Myometrial cell (primary cell): ENCODE data around the gene JAG1. TPM values are rescaled to one million over a fixed set of nuclear protein-coding genes. Genes with fewer than 3 reads are reported as not detected.

Source experiments
- total RNA-seq: library from RNA; depleted of rRNA; stranded (reverse); fragments of >200 nt; gene quantifications from 2 replicates; pipeline ENCODE4 v1.2.3, GENCODE V29; 2015

JAG1 gene
- 3.2 and 10.6 TPM in 2 replicates for total RNA-seq

DNA sequence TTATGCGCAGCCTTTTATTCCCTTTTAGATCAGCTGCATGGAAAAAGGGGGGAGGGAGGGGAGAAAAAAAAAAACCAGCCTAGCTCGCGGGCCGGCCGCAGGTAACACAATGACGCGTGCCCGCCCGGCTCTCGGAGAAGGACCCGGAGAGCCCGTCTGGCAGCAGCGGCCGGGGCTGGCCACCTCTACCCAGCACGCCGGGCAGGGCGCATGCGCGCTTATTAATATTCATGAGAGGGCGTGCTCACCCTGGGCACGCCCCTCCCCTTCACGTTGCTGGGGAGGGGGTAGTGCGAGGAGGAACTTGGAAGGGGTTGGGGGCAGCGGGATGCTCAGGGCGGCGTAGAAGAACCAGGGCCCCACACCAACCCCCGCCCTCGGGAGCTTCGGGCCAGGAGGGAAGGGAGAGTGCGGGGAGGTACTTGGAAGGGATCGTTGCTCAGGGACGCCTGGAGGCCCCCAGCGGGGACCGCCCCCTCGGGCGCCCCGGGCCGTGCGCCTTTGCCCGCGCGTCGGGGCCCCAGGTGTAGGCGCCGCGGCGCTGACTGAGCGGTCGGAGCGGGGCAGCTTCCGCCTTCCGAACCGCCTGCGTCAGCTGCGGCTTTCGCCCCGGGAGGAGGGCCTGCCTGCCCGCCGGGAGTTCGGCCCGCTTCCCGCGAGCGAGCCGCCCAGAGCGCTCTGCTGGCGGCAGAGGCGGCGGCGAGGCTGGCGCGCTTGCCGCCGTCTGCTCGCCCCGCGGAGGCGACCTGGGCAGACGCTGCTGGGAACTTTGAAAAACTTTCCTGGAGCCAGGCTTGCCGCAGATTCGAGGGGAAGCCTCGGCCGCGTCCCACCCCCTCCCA, at the start of gene JAG1:
Gene JAG1 (minus strand): TSS at position 158 of the 842 bp plus-strand sequence. CDS start 469 bp downstream, outside the sequence.

Other genes starting within 250 kb of the JAG1 start
- gene MKKS, start 239.8 kb downstream of the JAG1 start, total RNA-seq, result 3.7 and 6.7 TPM in 2 replicates
- 3.2 TPM in 2 replicates for gene SLX4IP, start 238.7 kb downstream of the JAG1 start, total RNA-seq